ENCODE data around the gene RUSF1.
"Not testable (repeated sequence)": the region's sequence is repeated elsewhere in the genome, so short reads cannot be mapped to it uniquely, and the experiment has no call there.

Gene RUSF1

GRCh38 chr16:31452631-31453106 is 55.5 kb downstream of the RUSF1 start:
- peak; percentile 97 for DNase-seq (ENCODE audit: low read depth)

- peak; percentile 82 for DNase-seq (ENCODE audit: low read depth)
These were observed 56.4 kb downstream of the RUSF1 start for GRCh38 chr16:31451681-31452351.

DNA sequence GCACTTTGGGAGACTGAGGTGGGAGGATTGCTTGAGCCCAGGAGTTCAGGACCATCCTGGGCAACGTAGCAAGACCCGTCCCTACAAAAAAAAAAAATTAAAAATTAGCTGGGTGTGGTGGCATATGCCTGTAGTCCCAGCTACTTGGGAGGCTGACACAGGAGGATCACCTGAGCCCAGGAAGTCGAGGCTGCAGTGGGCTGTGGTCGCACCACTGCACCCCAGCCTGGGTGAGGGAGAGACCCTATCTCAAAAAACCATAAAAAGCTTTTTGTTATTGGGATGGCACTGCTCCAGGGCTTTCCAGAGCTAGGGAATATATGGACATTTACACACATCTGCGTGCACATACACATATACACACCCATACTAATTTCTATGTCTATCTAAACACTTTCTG is 57.0 kb downstream of the RUSF1 start:
- DNase-seq (ENCODE audit: low read depth), result no peak

DNA sequence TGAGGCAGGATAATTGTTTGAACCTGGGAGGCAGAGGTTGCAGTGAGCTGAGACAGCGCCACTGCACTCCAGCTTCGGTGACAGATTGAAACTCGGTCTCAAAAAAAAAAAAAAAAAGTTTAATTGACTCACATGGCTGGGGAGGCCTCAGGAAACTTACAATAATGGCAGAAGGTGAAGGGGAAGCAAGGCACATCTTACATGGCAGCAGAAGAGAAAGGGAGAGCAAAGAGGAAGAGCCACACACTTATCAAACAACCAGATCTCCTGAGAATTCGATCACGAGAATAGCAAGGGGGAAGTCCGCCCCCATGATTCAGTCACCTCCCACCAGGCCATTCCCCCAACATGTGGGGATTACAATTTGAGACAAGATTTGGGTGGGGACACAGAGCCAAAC is 62.3 kb downstream of the RUSF1 start:
- not testable (repeated sequence) for DNase-seq (ENCODE audit: low read depth)

DNA sequence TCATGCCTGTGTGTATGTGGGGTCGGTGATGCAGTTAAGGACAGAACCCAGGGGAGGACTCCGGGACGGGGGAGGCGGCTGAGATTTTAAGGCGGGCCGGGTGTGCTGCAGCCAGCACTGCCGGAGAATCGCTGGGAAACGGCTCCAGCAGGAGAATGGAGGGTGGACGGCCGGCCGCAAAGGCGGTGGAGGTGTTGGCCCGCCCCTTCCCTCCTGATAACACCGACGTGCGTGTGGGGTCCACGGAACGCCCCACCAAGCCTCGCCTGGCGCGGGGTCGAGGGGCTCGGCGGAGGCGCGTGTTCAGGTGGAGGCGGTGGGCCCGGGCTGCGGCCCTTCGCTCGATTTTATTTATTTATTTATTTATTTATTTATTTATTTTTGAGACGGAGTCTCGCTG is 66.2 kb downstream of the RUSF1 start:
- no peak for DNase-seq (ENCODE audit: low read depth)

- peak; percentile 54 for DNase-seq (ENCODE audit: low read depth)
These were observed 67.5 kb downstream of the RUSF1 start for GRCh38 chr16:31440516-31441184.

- no peak for DNase-seq (ENCODE audit: low read depth)
These were observed 68.7 kb downstream of the RUSF1 start for GRCh38 chr16:31439519-31439918.
